ENCODE results near the gene LOXHD1. TPM values are rescaled to one million over a fixed set of nuclear protein-coding genes. Genes with fewer than 3 reads are reported as not detected.

The LOXHD1 gene
- total RNA-seq, 1 experiment from 2014 or later, result not detected

DNA sequence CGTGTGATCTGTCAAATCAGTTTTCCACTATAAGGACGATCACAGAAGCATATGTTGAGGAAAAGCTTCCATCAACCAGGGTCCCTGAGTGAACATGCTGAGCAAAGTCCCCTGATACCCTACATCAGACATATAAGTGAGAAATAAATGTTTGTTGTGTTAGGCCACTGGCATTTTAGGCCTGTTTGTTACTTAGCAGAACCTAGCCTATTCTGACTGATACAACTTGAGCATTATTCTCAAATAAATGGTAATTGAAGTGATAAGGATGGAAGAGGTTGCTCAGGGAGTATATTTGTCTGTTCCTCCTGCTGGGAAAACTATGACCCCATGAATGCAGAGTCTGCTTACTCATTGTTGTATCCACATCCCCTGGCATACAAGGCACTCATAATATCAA lies 106.4 kb downstream of the LOXHD1 start:
- BruUV-seq (replicated peaks), result no TSS peak
- no peak overlapping the region for H3K27ac ChIP-seq (ENCODE audit: low read length)
- ATAC-seq, result no peak
- POLR2A ChIA-PET, result no interaction called here
- CTCF ChIA-PET, result no interaction called here
- in situ Hi-C loops (cut with HindIII; ENCODE audit: low pct_unique_long_range_greater_than_20kb, low sequenced_read_pairs), result no loop called here
- H3K9me3 ChIP-seq (ENCODE audit: control insufficient read depth, insufficient read depth, low read depth, low read length), result no peaks in the 10 kb centered on the region
- DNase-seq (ENCODE audit: low read depth, low spot score), result no peak
- no peaks in the 10 kb centered on the region for H3K4me1 ChIP-seq (ENCODE audit: control insufficient read depth, insufficient read depth, low read length)
- TF ChIP-seq TCF7L2 (IDR thresholded peaks at IDR 0.05; ENCODE audit: low read depth, low read length) (no peak), SIN3A (IDR thresholded peaks at IDR 0.05; ENCODE audit: borderline replicate concordance, insufficient read depth, low read depth, low read length) (no peak), POLR2AphosphoS5 (IDR thresholded peaks at IDR 0.05; ENCODE audit: low read depth, low read length) (no peak)
- TF ChIP-seq, protein P1, sequence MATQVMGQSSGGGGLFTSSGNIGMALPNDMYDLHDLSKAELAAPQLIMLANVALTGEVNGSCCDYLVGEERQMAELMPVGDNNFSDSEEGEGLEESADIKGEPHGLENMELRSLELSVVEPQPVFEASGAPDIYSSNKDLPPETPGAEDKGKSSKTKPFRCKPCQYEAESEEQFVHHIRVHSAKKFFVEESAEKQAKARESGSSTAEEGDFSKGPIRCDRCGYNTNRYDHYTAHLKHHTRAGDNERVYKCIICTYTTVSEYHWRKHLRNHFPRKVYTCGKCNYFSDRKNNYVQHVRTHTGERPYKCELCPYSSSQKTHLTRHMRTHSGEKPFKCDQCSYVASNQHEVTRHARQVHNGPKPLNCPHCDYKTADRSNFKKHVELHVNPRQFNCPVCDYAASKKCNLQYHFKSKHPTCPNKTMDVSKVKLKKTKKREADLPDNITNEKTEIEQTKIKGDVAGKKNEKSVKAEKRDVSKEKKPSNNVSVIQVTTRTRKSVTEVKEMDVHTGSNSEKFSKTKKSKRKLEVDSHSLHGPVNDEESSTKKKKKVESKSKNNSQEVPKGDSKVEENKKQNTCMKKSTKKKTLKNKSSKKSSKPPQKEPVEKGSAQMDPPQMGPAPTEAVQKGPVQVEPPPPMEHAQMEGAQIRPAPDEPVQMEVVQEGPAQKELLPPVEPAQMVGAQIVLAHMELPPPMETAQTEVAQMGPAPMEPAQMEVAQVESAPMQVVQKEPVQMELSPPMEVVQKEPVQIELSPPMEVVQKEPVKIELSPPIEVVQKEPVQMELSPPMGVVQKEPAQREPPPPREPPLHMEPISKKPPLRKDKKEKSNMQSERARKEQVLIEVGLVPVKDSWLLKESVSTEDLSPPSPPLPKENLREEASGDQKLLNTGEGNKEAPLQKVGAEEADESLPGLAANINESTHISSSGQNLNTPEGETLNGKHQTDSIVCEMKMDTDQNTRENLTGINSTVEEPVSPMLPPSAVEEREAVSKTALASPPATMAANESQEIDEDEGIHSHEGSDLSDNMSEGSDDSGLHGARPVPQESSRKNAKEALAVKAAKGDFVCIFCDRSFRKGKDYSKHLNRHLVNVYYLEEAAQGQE (IDR thresholded peaks at IDR 0.05; ENCODE audit: insufficient read depth in 1 of 2, low read depth in 2 of 2, low read length in 1 of 2), result no peak
- TF ChIP-seq, protein P2, sequence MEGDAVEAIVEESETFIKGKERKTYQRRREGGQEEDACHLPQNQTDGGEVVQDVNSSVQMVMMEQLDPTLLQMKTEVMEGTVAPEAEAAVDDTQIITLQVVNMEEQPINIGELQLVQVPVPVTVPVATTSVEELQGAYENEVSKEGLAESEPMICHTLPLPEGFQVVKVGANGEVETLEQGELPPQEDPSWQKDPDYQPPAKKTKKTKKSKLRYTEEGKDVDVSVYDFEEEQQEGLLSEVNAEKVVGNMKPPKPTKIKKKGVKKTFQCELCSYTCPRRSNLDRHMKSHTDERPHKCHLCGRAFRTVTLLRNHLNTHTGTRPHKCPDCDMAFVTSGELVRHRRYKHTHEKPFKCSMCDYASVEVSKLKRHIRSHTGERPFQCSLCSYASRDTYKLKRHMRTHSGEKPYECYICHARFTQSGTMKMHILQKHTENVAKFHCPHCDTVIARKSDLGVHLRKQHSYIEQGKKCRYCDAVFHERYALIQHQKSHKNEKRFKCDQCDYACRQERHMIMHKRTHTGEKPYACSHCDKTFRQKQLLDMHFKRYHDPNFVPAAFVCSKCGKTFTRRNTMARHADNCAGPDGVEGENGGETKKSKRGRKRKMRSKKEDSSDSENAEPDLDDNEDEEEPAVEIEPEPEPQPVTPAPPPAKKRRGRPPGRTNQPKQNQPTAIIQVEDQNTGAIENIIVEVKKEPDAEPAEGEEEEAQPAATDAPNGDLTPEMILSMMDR (IDR thresholded peaks at IDR 0.05), result no peak
- H3K27me3 ChIP-seq (ENCODE audit: control insufficient read depth, insufficient read depth, low read length), result no peaks in the 10 kb centered on the region
- intact Hi-C loops (cut with micrococcal nuclease; ENCODE audit: unreplicated experiment), result no loop called here
- H3K4me3 ChIP-seq (ENCODE audit: low read depth in 2 of 2, low read length in 2 of 2), result no peak overlapping the region
- H3K36me3 ChIP-seq (ENCODE audit: control insufficient read depth, insufficient read depth, low read length), result no peaks in the 10 kb centered on the region

DNA sequence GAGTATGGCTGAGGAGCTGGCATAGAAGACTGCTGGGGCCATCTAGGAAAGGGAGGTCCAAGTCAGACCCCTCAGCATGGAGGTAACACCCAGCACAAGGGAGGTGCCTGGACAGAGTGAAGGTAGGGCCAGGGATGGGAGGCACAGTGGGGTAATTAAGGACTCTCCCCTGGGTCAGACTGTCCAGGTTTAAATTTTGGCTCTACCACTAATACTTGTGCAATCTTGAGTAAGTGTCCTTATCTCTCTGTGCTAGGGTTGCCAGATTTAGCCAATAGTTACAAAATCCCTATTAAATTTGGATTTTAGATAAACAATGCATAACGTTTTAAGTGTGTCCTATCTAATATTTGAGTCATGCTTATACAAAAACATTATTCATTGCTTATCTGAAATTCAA lies 109.5 kb downstream of the LOXHD1 start:
- POLR2A ChIA-PET, result no interaction called here
- intact Hi-C loops (cut with micrococcal nuclease; ENCODE audit: unreplicated experiment), result no loop called here
- in situ Hi-C loops (cut with HindIII; ENCODE audit: low pct_unique_long_range_greater_than_20kb, low sequenced_read_pairs), result no loop called here
- Histone ChIP-seq H3K36me3 (ENCODE audit: control insufficient read depth, insufficient read depth, low read length) (no peaks in the 10 kb centered on the region), H3K27ac (ENCODE audit: low read length) (no peak overlapping the region), H3K27me3 (ENCODE audit: control insufficient read depth, insufficient read depth, low read length) (no peaks in the 10 kb centered on the region), H3K4me1 (ENCODE audit: control insufficient read depth, insufficient read depth, low read length) (no peaks in the 10 kb centered on the region), H3K4me3 (ENCODE audit: low read depth in 2 of 2, low read length in 2 of 2) (no peak overlapping the region), H3K9me3 (ENCODE audit: control insufficient read depth, insufficient read depth, low read depth, low read length) (no peaks in the 10 kb centered on the region)
- BruUV-seq (replicated peaks), result no TSS peak
- ATAC-seq (no peak), DNase-seq (ENCODE audit: low read depth, low spot score) (no peak)
- TF ChIP-seq, protein P2 (IDR thresholded peaks at IDR 0.05), result no peak
- TF ChIP-seq, protein P1 (IDR thresholded peaks at IDR 0.05; ENCODE audit: insufficient read depth in 1 of 2, low read depth in 2 of 2, low read length in 1 of 2), result no peak
- TF ChIP-seq TCF7L2 (IDR thresholded peaks at IDR 0.05; ENCODE audit: low read depth, low read length) (no peak), POLR2AphosphoS5 (IDR thresholded peaks at IDR 0.05; ENCODE audit: low read depth, low read length) (no peak)
- CTCF ChIA-PET, result no interaction called here

Data from Panc1 (cell line).